ENCODE data around the gene SPG7.

The SPG7 gene

DNA sequence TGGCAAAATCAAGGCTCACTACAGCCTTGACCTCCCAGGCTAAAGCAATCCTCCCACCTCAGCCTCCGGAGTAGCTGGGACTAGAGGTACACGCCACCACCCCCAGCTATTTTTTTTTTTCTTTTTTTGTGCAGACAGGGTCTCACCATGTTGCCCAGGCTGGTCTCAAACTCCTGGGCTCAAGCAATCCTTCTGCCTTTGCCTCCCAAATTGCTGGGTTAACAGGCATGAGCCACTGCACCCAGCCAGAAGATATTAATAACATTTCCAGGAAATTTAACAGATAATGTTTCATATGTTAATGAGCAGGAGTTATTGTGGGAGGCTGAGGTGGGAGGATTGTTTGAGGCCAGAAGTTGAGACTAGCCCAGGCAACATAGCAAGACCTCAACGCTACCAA, 8.4 kb upstream of the SPG7 start:
- Histone ChIP-seq H4K20me1 (ENCODE audit: insufficient read depth, low read length) (no peaks in the 10 kb centered on the region), H3K79me2 (ENCODE audit: low read length) (no peaks in the 10 kb centered on the region), H3K9me2 (replicated peaks; ENCODE audit: insufficient read depth, low read length) (no peaks in the 10 kb centered on the region), H3K4me2 (ENCODE audit: low read depth, low read length) (no peak overlapping the region), H3K4me3 (ENCODE audit: low read length) (no peak overlapping the region), H2AFZ (ENCODE audit: low read length) (no peak overlapping the region), H3K27ac (ENCODE audit: low read length) (no peak overlapping the region), H3K9ac (ENCODE audit: low read length) (no peak overlapping the region), H3K27me3 (replicated peaks; ENCODE audit: insufficient read depth, low read length) (no peaks in the 10 kb centered on the region), H3K36me3 (replicated peaks; ENCODE audit: insufficient read depth, low read length) (no peaks in the 10 kb centered on the region), H3K4me1 (ENCODE audit: low read length) (no peaks in the 10 kb centered on the region), H3K9me3 (replicated peaks; ENCODE audit: insufficient read depth, low read length) (no peaks in the 10 kb centered on the region), H3F3A (ENCODE audit: insufficient read depth, low read length) (no peaks in the 10 kb centered on the region)
- TF ChIP-seq, protein P1, sequence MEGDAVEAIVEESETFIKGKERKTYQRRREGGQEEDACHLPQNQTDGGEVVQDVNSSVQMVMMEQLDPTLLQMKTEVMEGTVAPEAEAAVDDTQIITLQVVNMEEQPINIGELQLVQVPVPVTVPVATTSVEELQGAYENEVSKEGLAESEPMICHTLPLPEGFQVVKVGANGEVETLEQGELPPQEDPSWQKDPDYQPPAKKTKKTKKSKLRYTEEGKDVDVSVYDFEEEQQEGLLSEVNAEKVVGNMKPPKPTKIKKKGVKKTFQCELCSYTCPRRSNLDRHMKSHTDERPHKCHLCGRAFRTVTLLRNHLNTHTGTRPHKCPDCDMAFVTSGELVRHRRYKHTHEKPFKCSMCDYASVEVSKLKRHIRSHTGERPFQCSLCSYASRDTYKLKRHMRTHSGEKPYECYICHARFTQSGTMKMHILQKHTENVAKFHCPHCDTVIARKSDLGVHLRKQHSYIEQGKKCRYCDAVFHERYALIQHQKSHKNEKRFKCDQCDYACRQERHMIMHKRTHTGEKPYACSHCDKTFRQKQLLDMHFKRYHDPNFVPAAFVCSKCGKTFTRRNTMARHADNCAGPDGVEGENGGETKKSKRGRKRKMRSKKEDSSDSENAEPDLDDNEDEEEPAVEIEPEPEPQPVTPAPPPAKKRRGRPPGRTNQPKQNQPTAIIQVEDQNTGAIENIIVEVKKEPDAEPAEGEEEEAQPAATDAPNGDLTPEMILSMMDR (IDR thresholded peaks at IDR 0.05; ENCODE audit: low read length), result no peak
- TF ChIP-seq EZH2 (optimal IDR thresholded peaks at IDR 0.05; ENCODE audit: low read depth, low read length) (no peak), EZH2phosphoT487 (IDR thresholded peaks at IDR 0.05; ENCODE audit: low read length) (no peak)
- DNase-seq, result no peak

DNA sequence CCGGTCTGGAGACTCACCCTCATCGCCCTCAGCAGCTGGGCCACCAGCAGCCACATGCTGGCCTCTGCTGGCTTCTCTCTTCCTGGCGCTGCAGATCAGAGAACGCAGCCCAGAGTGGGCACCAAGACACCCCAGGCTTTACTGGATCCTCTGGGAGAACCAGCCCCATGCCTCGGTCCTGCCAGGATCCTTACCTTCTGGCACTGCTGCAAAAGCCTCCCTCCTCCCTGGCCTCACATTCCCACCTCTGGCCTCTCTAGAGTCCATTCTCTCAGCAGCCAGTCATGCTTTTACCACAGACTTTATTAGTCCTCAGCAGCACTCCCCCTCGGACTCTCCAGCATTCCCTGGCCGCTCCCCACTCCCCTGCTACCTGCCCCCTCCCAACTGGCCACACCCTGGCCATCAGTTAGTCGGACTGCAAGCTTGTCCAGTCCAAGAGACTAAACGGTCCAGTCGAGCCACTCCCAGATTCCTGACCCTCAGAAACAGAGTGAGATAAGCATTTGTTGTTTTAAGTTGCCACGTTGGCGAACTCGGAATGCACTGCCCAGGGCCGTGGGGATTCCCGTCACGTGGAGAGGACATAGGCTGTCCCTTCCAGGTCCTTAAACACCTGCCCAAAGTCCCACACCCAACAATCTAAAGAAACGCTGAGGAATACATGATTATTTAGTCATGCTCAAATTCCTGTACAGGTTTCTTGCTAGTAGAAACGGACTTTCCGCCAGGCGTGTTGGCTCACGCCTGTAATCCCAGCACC, 5.9 kb upstream of the SPG7 start:
- Histone ChIP-seq H2AFZ (ENCODE audit: low read length) (no peak overlapping the region), H3K4me2 (ENCODE audit: low read depth, low read length) (no peak overlapping the region)

DNA sequence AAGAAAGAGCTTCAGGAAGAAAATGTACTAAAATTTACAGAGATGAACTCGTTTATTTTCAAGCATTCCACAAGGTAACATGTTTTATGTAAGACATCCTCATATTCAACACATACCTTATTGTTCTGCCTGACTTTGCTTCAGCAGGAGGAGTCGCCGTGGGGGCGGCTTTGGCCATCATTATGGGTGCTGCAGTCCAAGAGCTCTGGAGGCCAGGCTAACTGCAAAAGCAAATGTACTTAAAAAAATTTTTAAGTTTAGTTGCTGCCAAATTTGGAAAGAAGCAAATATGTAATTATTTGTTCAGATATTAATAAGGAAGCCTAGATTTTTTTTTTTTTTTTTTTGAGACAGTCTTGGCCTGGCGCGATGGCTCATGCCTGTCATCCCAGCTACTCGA, 4.1 kb upstream of the SPG7 start:
- H3K4me2 ChIP-seq (ENCODE audit: low read depth, low read length), result no peak overlapping the region
- no peaks in the 10 kb centered on the region for H4K20me1 ChIP-seq (ENCODE audit: insufficient read depth, low read length)
- no peaks in the 10 kb centered on the region for H3K4me1 ChIP-seq (ENCODE audit: low read length)
- H3K27me3 ChIP-seq (replicated peaks; ENCODE audit: insufficient read depth, low read length), result no peaks in the 10 kb centered on the region
- TF ChIP-seq EZH2 (optimal IDR thresholded peaks at IDR 0.05; ENCODE audit: low read depth, low read length), result no peak
- TF ChIP-seq, protein P1 (IDR thresholded peaks at IDR 0.05; ENCODE audit: low read length), result no peak
- TF ChIP-seq EZH2phosphoT487 (IDR thresholded peaks at IDR 0.05; ENCODE audit: low read length), result no peak
- H3K9me2 ChIP-seq (replicated peaks; ENCODE audit: insufficient read depth, low read length), result no peaks in the 10 kb centered on the region
- H3K27ac ChIP-seq (ENCODE audit: low read length), result no peak overlapping the region
- no peak overlapping the region for H3K9ac ChIP-seq (ENCODE audit: low read length)
- no peaks in the 10 kb centered on the region for H3K36me3 ChIP-seq (replicated peaks; ENCODE audit: insufficient read depth, low read length)
- no peak overlapping the region for H3K4me3 ChIP-seq (ENCODE audit: low read length)
- no peak overlapping the region for H2AFZ ChIP-seq (ENCODE audit: low read length)
- no peaks in the 10 kb centered on the region for H3K9me3 ChIP-seq (replicated peaks; ENCODE audit: insufficient read depth, low read length)
- no peaks in the 10 kb centered on the region for H3F3A ChIP-seq (ENCODE audit: insufficient read depth, low read length)
- peaks cover 8% of the 10 kb centered on the region for H3K79me2 ChIP-seq (ENCODE audit: low read length)
- no peak for DNase-seq

More for the DNA sequence above, 5.9 kb upstream of the SPG7 start:
- H3K27me3 ChIP-seq (replicated peaks; ENCODE audit: insufficient read depth, low read length), result no peaks in the 10 kb centered on the region
- no peaks in the 10 kb centered on the region for H3K4me1 ChIP-seq (ENCODE audit: low read length)
- H3K9me2 ChIP-seq (replicated peaks; ENCODE audit: insufficient read depth, low read length), result no peaks in the 10 kb centered on the region
- no peaks in the 10 kb centered on the region for H4K20me1 ChIP-seq (ENCODE audit: insufficient read depth, low read length)
- TF ChIP-seq EZH2phosphoT487 (IDR thresholded peaks at IDR 0.05; ENCODE audit: low read length) (no peak), EZH2 (optimal IDR thresholded peaks at IDR 0.05; ENCODE audit: low read depth, low read length) (no peak)
- TF ChIP-seq, protein P1 (IDR thresholded peaks at IDR 0.05; ENCODE audit: low read length), result no peak
- no peak overlapping the region for H3K9ac ChIP-seq (ENCODE audit: low read length)
- H3F3A ChIP-seq (ENCODE audit: insufficient read depth, low read length), result no peaks in the 10 kb centered on the region
- H3K9me3 ChIP-seq (replicated peaks; ENCODE audit: insufficient read depth, low read length), result no peaks in the 10 kb centered on the region
- no peaks in the 10 kb centered on the region for H3K36me3 ChIP-seq (replicated peaks; ENCODE audit: insufficient read depth, low read length)
- no peak for DNase-seq
- no peaks in the 10 kb centered on the region for H3K79me2 ChIP-seq (ENCODE audit: low read length)
- no peak overlapping the region for H3K4me3 ChIP-seq (ENCODE audit: low read length)
- H3K27ac ChIP-seq (ENCODE audit: low read length), result no peak overlapping the region

Data from MM.1S (cell line).